ENCODE measurements around the gene RELL2.

GRCh38 chr5:141662028-141662427 is 25.2 kb downstream of the RELL2 start:
- TF ChIP-seq POLR2A (IDR thresholded peaks at IDR 0.05) (no peak), POLR2AphosphoS5 (IDR thresholded peaks at IDR 0.05; ENCODE audit: insufficient read depth in 1 of 2, low read depth in 1 of 2) (no peak)
- TF ChIP-seq, protein P1, sequence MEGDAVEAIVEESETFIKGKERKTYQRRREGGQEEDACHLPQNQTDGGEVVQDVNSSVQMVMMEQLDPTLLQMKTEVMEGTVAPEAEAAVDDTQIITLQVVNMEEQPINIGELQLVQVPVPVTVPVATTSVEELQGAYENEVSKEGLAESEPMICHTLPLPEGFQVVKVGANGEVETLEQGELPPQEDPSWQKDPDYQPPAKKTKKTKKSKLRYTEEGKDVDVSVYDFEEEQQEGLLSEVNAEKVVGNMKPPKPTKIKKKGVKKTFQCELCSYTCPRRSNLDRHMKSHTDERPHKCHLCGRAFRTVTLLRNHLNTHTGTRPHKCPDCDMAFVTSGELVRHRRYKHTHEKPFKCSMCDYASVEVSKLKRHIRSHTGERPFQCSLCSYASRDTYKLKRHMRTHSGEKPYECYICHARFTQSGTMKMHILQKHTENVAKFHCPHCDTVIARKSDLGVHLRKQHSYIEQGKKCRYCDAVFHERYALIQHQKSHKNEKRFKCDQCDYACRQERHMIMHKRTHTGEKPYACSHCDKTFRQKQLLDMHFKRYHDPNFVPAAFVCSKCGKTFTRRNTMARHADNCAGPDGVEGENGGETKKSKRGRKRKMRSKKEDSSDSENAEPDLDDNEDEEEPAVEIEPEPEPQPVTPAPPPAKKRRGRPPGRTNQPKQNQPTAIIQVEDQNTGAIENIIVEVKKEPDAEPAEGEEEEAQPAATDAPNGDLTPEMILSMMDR (IDR thresholded peaks at IDR 0.05), result no peak

All from vagina (tissue), 2 donors.